HCT116 (cell line): ENCODE data around the gene SLC8A1. TPM values are rescaled to one million over a fixed set of nuclear protein-coding genes. Genes with fewer than 3 reads are reported as not detected.

ENCODE experiments used
- ATAC-seq: fragments of 200-7000 bp; cut with Tn5 transposase; 2 replicates; pipeline ENCODE4 v1.9.1; 2020; ENCODE audit warnings: mild to moderate bottlenecking, moderate library complexity
- BruUV-seq: library from RNA; stranded (reverse); fragments of 400-500 nt; replicated peaks from 2 replicates; lab custom pipeline; 2021; lab: Mats Ljungman, UMichigan
- CTCF ChIA-PET: fragments of 300-600 bp; sonication (Branson Sonifier 250); formaldehyde crosslinking; loops from one replicate; lab custom pipeline; 2021; ENCODE audit warnings: antibody characterized with exemption; lab: Charles Lee
- POLR2A ChIA-PET: fragments of 300-600, 350-600 bp; sonication (Branson Sonifier 250); formaldehyde crosslinking; loops from one replicate; lab custom pipeline; 2021; ENCODE audit warnings: antibody characterized with exemption; lab: Charles Lee
- RAD21 ChIA-PET, 2 experiments: fragments of 300-600 bp; sonication (Branson Sonifier 250); formaldehyde crosslinking; loops; one replicate each; lab custom pipeline; 2023; ENCODE audit warnings: low total read pairs in 2 of 2; ENCODE audit not compliant: uncharacterized antibody in 2 of 2, unreplicated experiment in 2 of 2, low non-redundant PET in 1 of 2; lab: Charles Lee
- DNase-seq: peaks from one replicate; pipeline ENCODE4 v3.0.0-alpha.2; 2010; ENCODE audit warnings: low read depth, low spot score
- H2AFZ ChIP-seq: fragments of 200-600 bp; shearing (Covaris generic), sonication (generic); 2 replicates; pipeline ENCODE4 v1.6.1; 2017; ENCODE audit warnings: low read depth, mixed run types, mixed read lengths, antibody characterized with exemption, low read length; ENCODE audit not compliant: poor library complexity, severe bottlenecking
- H3K27ac ChIP-seq: 2 replicates; pipeline ENCODE4 v1.5.1; 2012; ENCODE audit warnings: low read depth, low read length
- H3K27me3 ChIP-seq: fragments of 200-600 bp; sonication (generic); 2 replicates; pipeline ENCODE4 v1.6.1; 2016; ENCODE audit warnings: mixed run types, low read length, mixed read lengths; ENCODE audit not compliant: insufficient read depth
- H3K36me3 ChIP-seq, 2 experiments: fragments of 200-500 bp in 1 of 2; fragments of 200-600 bp in 1 of 2; sonication (Bioruptor generic) in 1 of 2; sonication (generic) in 1 of 2; 2 replicates each; pipeline versions ENCODE4 v1.5.1 to v1.6.1; 2014 to 2016; ENCODE audit warnings: low read length in 2 of 2, inconsistent platforms in 1 of 2, mixed read lengths in 1 of 2, mixed run types in 1 of 2; ENCODE audit not compliant: insufficient read depth in 2 of 2, control insufficient read depth in 1 of 2
- H3K4me1 ChIP-seq, 2 experiments: fragments of 200-600 bp in 1 of 2; sonication (generic) in 1 of 2; 2 replicates each; pipeline versions ENCODE4 v1.5.1 to v1.6.1; 2012 to 2017; ENCODE audit warnings: low read length in 2 of 2, inconsistent platforms in 1 of 2, mild to moderate bottlenecking in 1 of 2, mixed read lengths in 1 of 2, mixed run types in 1 of 2, moderate library complexity in 1 of 2; ENCODE audit not compliant: insufficient read depth in 2 of 2, control insufficient read depth in 1 of 2
- H3K4me2 ChIP-seq: fragments of 200-600 bp; sonication (generic); 2 replicates; pipeline ENCODE4 v1.6.1; 2017; ENCODE audit warnings: mixed run types, low read length, mixed read lengths
- H3K4me3 ChIP-seq, 2 experiments: fragments of 200-600 bp in 1 of 2; sonication (generic) in 1 of 2; replicated peaks in 1 of 2; 2 replicates each; pipeline ENCODE4 v1.5.1; 2011 to 2016; ENCODE audit warnings: low read length in 2 of 2, control low read depth in 1 of 2, low read depth in 1 of 2, mild to moderate bottlenecking in 1 of 2, mixed read lengths in 1 of 2, mixed run types in 1 of 2
- H3K79me2 ChIP-seq: fragments of 200-600 bp; sonication (generic); 2 replicates; pipeline ENCODE4 v1.6.1; 2017; ENCODE audit warnings: mild to moderate bottlenecking, mixed run types, low read length, moderate library complexity, mixed read lengths; ENCODE audit not compliant: insufficient read depth
- H3K9ac ChIP-seq: fragments of 200-600 bp; sonication (generic); 2 replicates; pipeline ENCODE4 v1.6.1; 2016; ENCODE audit warnings: low read length, mixed read lengths
- H3K9me2 ChIP-seq: fragments of 200-600 bp; sonication (generic), shearing (Covaris generic); 2 replicates; pipeline ENCODE4 v1.6.1; 2017; ENCODE audit warnings: mixed run types, mild to moderate bottlenecking, moderate library complexity; ENCODE audit not compliant: insufficient read depth
- H3K9me3 ChIP-seq, 2 experiments: fragments of 200-500 bp in 1 of 2; fragments of 200-600 bp in 1 of 2; sonication (Bioruptor generic) in 1 of 2; sonication (generic) in 1 of 2; 2 replicates each; pipeline ENCODE4 v1.6.1; 2014 to 2017; ENCODE audit warnings: low read length in 2 of 2, mixed read lengths in 2 of 2, inconsistent platforms in 1 of 2, low read depth in 1 of 2, mild to moderate bottlenecking in 1 of 2, mixed run types in 1 of 2, moderate library complexity in 1 of 2; ENCODE audit not compliant: control insufficient read depth in 1 of 2, insufficient read depth in 1 of 2
- H4K20me1 ChIP-seq: fragments of 200-600 bp; sonication (generic), shearing (Covaris generic); 2 replicates; pipeline ENCODE4 v1.6.1; 2017; ENCODE audit warnings: mixed run types, mild to moderate bottlenecking, moderate library complexity; ENCODE audit not compliant: insufficient read depth
- CBX3 ChIP-seq: IDR thresholded peaks from 2 replicates; pipeline ENCODE4 v1.6.1; 2012; ENCODE audit warnings: low read depth
- CEBPB ChIP-seq: IDR thresholded peaks from 2 replicates; pipeline ENCODE4 v1.6.1; 2012; ENCODE audit warnings: low read depth
- EGR1 ChIP-seq: IDR thresholded peaks from 2 replicates; pipeline ENCODE4 v1.6.1; 2012; ENCODE audit warnings: low read depth
- ELF1 ChIP-seq: IDR thresholded peaks from 2 replicates; pipeline ENCODE4 v1.6.1; 2012; ENCODE audit warnings: low read depth, borderline replicate concordance
- EZH2 ChIP-seq: fragments of 200-600 bp; sonication (generic); IDR thresholded peaks from 2 replicates; pipeline ENCODE4 v1.6.1; 2017; ENCODE audit warnings: antibody characterized with exemption, mixed run types
- EZH2phosphoT487 ChIP-seq: fragments of 200-600 bp; IDR thresholded peaks from 2 replicates; pipeline ENCODE4 v1.6.1; 2018; ENCODE audit warnings: antibody characterized with exemption, borderline replicate concordance
- JUND ChIP-seq: IDR thresholded peaks from 2 replicates; pipeline ENCODE4 v1.6.1; 2012
- POLR2A ChIP-seq: IDR thresholded peaks from 2 replicates; pipeline ENCODE4 v1.7.0; 2011; ENCODE audit warnings: borderline replicate concordance; ENCODE audit not compliant: insufficient read depth, insufficient read length; ENCODE audit errors: extremely low read depth
- POLR2AphosphoS5 ChIP-seq: IDR thresholded peaks from 2 replicates; pipeline ENCODE4 v1.6.1; 2011; ENCODE audit warnings: mild to moderate bottlenecking, low read depth, low read length, moderate library complexity
- SP1 ChIP-seq: IDR thresholded peaks from 2 replicates; pipeline ENCODE4 v1.6.1; 2012; ENCODE audit warnings: low read depth
- SRF ChIP-seq: IDR thresholded peaks from 2 replicates; pipeline ENCODE4 v1.6.1; 2012; ENCODE audit warnings: low read depth
- YY1 ChIP-seq: IDR thresholded peaks from 2 replicates; pipeline ENCODE4 v1.6.1; 2011; ENCODE audit warnings: low read length, low read depth, moderate library complexity, mild to moderate bottlenecking; ENCODE audit not compliant: insufficient replicate concordance; ENCODE audit errors: extremely low read depth
- intact Hi-C: fragments of 100-400 bp; cut with micrococcal nuclease; formaldehyde crosslinking; loops from 2 replicates; pipeline ENCODE4 v1.10.0; 2022
- total RNA-seq: library from RNA; stranded (reverse); gene quantifications from one replicate; pipeline ENCODE4 v1.2.1, GENCODE V29; 2021; ENCODE audit not compliant: unreplicated experiment
- TF ChIP-seq, protein P1 (sequence below): IDR thresholded peaks from 2 replicates; pipeline ENCODE4 v1.6.1; 2011; ENCODE audit warnings: mild to moderate bottlenecking, low read length, moderate library complexity; ENCODE audit not compliant: insufficient replicate concordance; ENCODE audit errors: extremely low read depth
- TF ChIP-seq, protein P2 (sequence below): IDR thresholded peaks from 2 replicates; pipeline ENCODE4 v1.6.1; 2012; ENCODE audit warnings: low read depth

SLC8A1 gene
- total RNA-seq, 1 experiment from 2014 or later: 0.07 TPM

DNA sequence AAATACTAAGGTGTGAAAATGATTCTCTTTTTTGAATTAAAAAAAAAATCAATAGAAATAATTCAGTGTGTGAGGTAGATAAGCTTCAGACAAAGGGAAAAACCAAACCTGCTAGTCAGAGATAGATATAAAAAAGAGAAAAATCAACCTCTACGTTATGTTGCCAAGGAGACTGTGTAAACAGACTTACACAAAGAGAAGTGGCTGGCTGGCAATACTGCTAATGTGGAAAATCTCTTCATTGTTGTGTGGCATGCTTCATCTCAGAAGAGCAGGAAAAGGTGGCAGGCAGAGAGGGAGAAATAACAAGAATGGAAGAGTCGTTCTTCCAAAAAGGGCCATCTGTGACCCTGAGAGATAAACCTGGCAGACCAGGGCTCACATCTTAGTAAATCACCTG, 200.8 kb downstream of the SLC8A1 start (continued):
- TF ChIP-seq POLR2AphosphoS5 (no peak), ELF1 (no peak), SP1 (no peak), YY1 (no peak), EGR1 (no peak)

DNA sequence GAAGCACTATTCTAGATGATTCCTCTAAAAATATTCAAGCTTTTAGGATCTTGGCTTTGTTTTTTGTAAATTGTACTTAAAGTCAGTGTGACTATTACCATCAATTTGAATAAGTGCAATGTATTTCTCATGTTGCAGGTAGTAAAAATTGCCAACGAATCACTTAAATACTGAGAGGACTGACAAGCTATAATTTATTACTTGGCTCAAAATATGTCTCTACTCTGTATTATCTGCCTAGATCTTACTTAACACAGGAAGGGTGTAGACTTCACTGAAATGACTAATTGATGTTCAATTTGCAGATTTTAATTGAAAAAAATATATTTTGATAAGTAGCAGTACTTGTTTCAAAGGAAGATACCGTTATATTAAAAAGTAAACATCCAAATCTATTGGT, 202.3 kb downstream of the SLC8A1 start:
- intact Hi-C loops: loop anchor here (10.0 kb wide), 1 partner anchor 1445 kb away; no protein-coding TSS in a partner anchor
- Histone ChIP-seq H3K79me2 (no peaks in the 10 kb centered on the region), H3K9ac (no peak overlapping the region), H3K36me3 (no peaks in the 10 kb centered on the region), H2AFZ (no peak overlapping the region), H3K4me1 (no peaks in the 10 kb centered on the region), H3K9me3 (no peaks in the 10 kb centered on the region), H3K4me3 (no peak overlapping the region), H3K27me3 (0 out of 2 replicates have a peak, but pooled peaks cover 5% of the 10 kb centered on the region), H3K9me2 (no peaks in the 10 kb centered on the region), H4K20me1 (no peaks in the 10 kb centered on the region), H3K27ac (no peak overlapping the region), H3K4me2 (no peak overlapping the region)
- ChIA-PET POLR2A (no interaction called here), CTCF (interaction anchor here (0.6 to 1.2 kb wide), 2 partner anchors 36 to 412 kb away, joined by 3 read pairs; no protein-coding TSS in a partner anchor), RAD21 (no interaction called here)
- DNase-seq: no peak
- ATAC-seq: no peak
- no peak for TF ChIP-seq CBX3
- BruUV-seq: no TSS peak

DNA sequence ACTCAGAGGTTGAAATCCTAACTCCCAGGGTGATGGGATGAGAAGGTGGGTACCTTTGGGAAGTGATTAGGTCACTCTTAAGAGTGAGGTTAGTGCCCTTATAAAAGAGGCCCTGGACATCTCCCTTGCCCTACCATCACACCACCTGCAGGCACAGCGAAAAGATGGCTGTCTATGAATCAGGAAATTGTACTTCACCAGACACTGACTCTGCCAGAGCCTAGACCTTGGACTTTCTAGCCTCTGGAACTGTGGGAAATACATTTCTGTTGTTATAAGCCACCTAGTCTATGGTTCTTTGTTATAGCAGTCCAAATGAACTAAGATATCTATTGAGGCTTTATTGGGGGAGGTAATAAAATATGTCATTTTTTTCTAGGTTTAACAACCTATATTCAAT, 203.6 kb downstream of the SLC8A1 start:
- H3K36me3 ChIP-seq: no peaks in the 10 kb centered on the region
- no peaks in the 10 kb centered on the region for H3K9me2 ChIP-seq

More for the DNA sequence above, 203.6 kb downstream of the SLC8A1 start:
- CTCF ChIA-PET: no interaction called here
- DNase-seq: no peak
- Histone ChIP-seq H3K79me2 (no peaks in the 10 kb centered on the region), H3K9me3 (no peaks in the 10 kb centered on the region), H4K20me1 (no peaks in the 10 kb centered on the region), H2AFZ (no peak overlapping the region), H3K4me2 (no peak overlapping the region), H3K27me3 (0 out of 2 replicates have a peak, but pooled peaks cover 5% of the 10 kb centered on the region), H3K27ac (no peak overlapping the region), H3K4me1 (no peaks in the 10 kb centered on the region), H3K9ac (no peak overlapping the region), H3K4me3 (no peak overlapping the region)
- no peak for ATAC-seq
- RAD21 ChIA-PET: no interaction called here
- POLR2A ChIA-PET: no interaction called here
- TF ChIP-seq CEBPB: no peak
- TF ChIP-seq SRF: no peak
- TF ChIP-seq SP1: no peak
- TF ChIP-seq EZH2phosphoT487: no peak
- TF ChIP-seq JUND: no peak
- TF ChIP-seq, protein P1, sequence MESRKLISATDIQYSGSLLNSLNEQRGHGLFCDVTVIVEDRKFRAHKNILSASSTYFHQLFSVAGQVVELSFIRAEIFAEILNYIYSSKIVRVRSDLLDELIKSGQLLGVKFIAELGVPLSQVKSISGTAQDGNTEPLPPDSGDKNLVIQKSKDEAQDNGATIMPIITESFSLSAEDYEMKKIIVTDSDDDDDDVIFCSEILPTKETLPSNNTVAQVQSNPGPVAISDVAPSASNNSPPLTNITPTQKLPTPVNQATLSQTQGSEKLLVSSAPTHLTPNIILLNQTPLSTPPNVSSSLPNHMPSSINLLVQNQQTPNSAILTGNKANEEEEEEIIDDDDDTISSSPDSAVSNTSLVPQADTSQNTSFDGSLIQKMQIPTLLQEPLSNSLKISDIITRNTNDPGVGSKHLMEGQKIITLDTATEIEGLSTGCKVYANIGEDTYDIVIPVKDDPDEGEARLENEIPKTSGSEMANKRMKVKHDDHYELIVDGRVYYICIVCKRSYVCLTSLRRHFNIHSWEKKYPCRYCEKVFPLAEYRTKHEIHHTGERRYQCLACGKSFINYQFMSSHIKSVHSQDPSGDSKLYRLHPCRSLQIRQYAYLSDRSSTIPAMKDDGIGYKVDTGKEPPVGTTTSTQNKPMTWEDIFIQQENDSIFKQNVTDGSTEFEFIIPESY: no peak
- TF ChIP-seq POLR2A: no peak
- TF ChIP-seq EZH2: no peak
- TF ChIP-seq POLR2AphosphoS5: no peak
- TF ChIP-seq YY1: no peak
- TF ChIP-seq, protein P2, sequence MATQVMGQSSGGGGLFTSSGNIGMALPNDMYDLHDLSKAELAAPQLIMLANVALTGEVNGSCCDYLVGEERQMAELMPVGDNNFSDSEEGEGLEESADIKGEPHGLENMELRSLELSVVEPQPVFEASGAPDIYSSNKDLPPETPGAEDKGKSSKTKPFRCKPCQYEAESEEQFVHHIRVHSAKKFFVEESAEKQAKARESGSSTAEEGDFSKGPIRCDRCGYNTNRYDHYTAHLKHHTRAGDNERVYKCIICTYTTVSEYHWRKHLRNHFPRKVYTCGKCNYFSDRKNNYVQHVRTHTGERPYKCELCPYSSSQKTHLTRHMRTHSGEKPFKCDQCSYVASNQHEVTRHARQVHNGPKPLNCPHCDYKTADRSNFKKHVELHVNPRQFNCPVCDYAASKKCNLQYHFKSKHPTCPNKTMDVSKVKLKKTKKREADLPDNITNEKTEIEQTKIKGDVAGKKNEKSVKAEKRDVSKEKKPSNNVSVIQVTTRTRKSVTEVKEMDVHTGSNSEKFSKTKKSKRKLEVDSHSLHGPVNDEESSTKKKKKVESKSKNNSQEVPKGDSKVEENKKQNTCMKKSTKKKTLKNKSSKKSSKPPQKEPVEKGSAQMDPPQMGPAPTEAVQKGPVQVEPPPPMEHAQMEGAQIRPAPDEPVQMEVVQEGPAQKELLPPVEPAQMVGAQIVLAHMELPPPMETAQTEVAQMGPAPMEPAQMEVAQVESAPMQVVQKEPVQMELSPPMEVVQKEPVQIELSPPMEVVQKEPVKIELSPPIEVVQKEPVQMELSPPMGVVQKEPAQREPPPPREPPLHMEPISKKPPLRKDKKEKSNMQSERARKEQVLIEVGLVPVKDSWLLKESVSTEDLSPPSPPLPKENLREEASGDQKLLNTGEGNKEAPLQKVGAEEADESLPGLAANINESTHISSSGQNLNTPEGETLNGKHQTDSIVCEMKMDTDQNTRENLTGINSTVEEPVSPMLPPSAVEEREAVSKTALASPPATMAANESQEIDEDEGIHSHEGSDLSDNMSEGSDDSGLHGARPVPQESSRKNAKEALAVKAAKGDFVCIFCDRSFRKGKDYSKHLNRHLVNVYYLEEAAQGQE: no peak
- intact Hi-C loops: loop anchor here (10.0 kb wide), 1 partner anchor 1447 kb away; no protein-coding TSS in a partner anchor
- no TSS peak for BruUV-seq
